GM12892 (cell line): ENCODE results near the gene KCNIP4.

Experiments used
- POLR2A ChIP-seq: IDR thresholded peaks from 2 replicates; pipeline ENCODE4 v1.6.1; 2011; ENCODE audit warnings: low read depth, low read length, control low read depth
- POLR2AphosphoS5 ChIP-seq: IDR thresholded peaks from 2 replicates; pipeline ENCODE4 v1.6.1; 2011; ENCODE audit warnings: low read depth, low read length, control low read depth

DNA sequence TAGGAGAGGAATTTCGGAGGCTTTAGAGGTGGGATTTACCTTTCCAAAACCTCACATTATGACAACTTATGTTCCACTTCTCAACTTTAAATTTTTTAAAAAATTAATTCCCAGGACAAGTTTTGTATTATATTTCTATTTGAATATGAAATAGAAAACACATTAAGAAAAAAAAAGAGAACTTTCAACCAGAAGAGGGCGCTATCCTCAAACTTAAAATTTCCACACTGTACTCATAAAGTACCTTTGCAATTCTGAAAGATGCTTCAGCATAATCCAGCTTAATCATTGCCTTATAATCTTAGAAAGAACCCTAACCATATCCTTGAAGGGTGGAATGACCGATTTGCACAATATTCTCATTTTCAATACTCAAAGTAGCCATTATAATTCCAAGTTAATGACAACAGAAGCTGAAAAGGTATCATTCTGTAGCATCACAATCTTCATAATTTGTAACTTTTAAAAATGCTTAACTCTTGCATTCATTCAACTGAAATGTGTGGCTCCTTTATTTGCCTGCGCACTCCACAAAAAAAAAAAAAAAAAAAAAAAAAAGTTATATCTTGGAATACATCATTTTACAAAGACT, 158.0 kb downstream of the KCNIP4 start:
- TF ChIP-seq POLR2A (no peak), POLR2AphosphoS5 (no peak)
